BJ (cell line): Measurements from ENCODE around the gene DBNDD1. TPM values are rescaled to one million over a fixed set of nuclear protein-coding genes. Genes with fewer than 3 reads are reported as not detected.

Source experiments
- CTCF ChIA-PET: fragments of 350-600 bp; formaldehyde crosslinking; extraction: SDS; loops from one replicate; lab custom pipeline; 2021; ENCODE audit warnings: antibody characterized with exemption, inconsistent platforms; lab: Yijun Ruan, JAX
- POLR2A ChIA-PET: fragments of 300-600 bp; sonication (Branson Sonifier 250); formaldehyde crosslinking; extraction: SDS; loops from one replicate; lab custom pipeline; 2021; ENCODE audit warnings: antibody characterized with exemption; lab: Charles Lee
- DNase-seq: peaks from one replicate; pipeline ENCODE4 v3.0.0-alpha.2; 2011; ENCODE audit warnings: low read depth
- H3K27me3 ChIP-seq: 2 replicates; pipeline ENCODE4 v1.6.0; 2011; ENCODE audit warnings: low read length; ENCODE audit not compliant: control insufficient read depth, insufficient read depth
- H3K36me3 ChIP-seq: 2 replicates; pipeline ENCODE4 v1.5.1; 2011; ENCODE audit warnings: low read length; ENCODE audit not compliant: control insufficient read depth, insufficient read depth
- H3K4me3 ChIP-seq: 2 replicates; pipeline ENCODE4 v1.5.1; 2011; ENCODE audit warnings: low read depth, mild to moderate bottlenecking, control low read depth, low read length
- polyA plus RNA-seq: library from polyadenylated mRNA; depleted of rRNA; stranded (reverse); fragments of >200 nt; gene quantifications from 2 replicates; pipeline ENCODE4 v1.2.3, GENCODE V29; 2011
- TF ChIP-seq, protein P1 (sequence below): IDR thresholded peaks from 2 replicates; pipeline ENCODE4 v1.5.1; 2011; ENCODE audit warnings: low read depth, mild to moderate bottlenecking, control low read depth, inconsistent platforms, low read length, moderate library complexity; ENCODE audit not compliant: insufficient read depth

Gene DBNDD1
- polyA plus RNA-seq, 1 experiment, result 4.6 TPM

DNA sequence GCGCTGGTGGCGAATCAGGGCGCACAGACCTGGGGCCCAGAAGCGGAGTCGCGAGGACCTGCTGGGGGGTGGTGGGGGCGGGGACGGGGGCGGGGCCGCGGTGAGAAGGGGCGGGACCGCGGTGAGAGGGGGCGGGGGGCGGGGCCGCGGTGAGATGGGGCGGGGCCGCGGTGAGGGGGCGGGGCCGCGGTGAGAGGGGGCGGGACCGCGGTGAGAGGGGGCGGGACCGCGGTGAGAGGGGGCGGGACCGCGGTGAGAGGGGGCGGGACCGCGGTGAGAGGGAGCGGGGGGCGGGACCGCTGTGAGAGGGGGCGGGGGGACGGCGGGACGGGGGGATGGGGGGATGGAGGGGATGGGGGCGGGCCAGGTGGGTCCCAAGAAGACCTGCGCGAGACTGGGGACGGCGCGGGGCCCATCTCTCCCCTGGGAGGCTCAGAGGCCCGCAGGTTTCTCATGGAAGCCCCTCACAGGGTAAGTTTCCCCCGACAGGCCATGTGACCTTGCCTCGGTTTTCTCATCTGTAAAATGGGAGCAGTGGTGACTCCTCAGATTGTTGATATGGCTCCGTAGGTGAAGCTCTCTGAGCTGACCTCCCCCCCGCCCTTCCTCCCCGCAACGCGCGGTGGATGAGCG is 28.6 kb upstream of the DBNDD1 start:
- H3K4me3 ChIP-seq, result peak overlapping the region; percentile 26
- ChIA-PET POLR2A (no interaction called here), CTCF (interaction anchor here (0.6 to 1.9 kb wide), 2 partner anchors 30 to 34 kb away, joined by 3 to 7 read pairs; no protein-coding TSS in a partner anchor)
- DNase-seq, result no peak
- TF ChIP-seq, protein P1, sequence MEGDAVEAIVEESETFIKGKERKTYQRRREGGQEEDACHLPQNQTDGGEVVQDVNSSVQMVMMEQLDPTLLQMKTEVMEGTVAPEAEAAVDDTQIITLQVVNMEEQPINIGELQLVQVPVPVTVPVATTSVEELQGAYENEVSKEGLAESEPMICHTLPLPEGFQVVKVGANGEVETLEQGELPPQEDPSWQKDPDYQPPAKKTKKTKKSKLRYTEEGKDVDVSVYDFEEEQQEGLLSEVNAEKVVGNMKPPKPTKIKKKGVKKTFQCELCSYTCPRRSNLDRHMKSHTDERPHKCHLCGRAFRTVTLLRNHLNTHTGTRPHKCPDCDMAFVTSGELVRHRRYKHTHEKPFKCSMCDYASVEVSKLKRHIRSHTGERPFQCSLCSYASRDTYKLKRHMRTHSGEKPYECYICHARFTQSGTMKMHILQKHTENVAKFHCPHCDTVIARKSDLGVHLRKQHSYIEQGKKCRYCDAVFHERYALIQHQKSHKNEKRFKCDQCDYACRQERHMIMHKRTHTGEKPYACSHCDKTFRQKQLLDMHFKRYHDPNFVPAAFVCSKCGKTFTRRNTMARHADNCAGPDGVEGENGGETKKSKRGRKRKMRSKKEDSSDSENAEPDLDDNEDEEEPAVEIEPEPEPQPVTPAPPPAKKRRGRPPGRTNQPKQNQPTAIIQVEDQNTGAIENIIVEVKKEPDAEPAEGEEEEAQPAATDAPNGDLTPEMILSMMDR, result no peak
- no peaks in the 10 kb centered on the region for H3K27me3 ChIP-seq
- H3K36me3 ChIP-seq, result peaks cover 4% of the 10 kb centered on the region

DNA sequence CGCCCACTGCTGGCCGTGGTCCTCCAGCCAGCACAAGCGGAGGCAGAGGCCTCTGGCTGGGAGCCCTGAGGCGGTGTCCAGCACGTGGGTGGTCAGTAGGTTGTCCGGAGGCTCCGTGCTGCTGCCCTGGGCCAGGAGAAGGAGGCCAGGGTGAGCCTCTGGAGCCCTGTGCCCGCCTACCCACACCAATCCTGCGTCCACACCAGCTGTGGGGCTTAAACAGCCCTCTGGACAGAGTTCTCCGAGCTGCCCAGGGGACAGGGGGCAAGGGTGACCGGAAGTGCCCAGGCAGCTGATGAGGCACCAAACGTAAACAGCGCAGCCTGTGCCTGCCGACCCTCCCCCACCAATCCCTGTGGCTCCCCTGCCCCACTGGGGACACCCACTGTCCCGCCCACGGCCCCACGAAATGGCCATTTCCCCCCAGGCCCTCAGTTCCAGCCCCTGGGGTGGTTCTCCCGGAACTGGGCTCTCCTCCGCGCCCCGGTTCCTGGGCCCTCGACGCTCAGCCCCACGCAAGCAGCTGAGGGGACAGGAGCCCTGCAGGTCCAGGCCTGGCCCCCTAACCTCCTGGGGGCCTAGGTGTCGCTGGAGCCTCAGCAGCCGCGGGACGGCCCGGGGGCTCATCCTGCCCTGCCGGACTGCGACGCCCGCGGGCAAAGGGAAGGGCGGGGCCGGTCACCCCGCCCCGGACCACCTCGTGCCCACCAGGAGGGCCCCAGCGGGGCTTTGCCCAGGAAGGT is 27.9 kb upstream of the DBNDD1 start:
- peak overlapping the region; percentile 26 for H3K4me3 ChIP-seq
- peaks cover 10% of the 10 kb centered on the region for H3K36me3 ChIP-seq
- no peak for DNase-seq
- CTCF ChIA-PET, result interaction anchor here (0.9 to 1.3 kb wide), 4 partner anchors 11 to 35 kb away, joined by 3 to 4 read pairs (median 3); no protein-coding TSS in a partner anchor
- H3K27me3 ChIP-seq, result no peaks in the 10 kb centered on the region
- TF ChIP-seq, protein P1, result no peak
- POLR2A ChIA-PET, result no interaction called here

DNA sequence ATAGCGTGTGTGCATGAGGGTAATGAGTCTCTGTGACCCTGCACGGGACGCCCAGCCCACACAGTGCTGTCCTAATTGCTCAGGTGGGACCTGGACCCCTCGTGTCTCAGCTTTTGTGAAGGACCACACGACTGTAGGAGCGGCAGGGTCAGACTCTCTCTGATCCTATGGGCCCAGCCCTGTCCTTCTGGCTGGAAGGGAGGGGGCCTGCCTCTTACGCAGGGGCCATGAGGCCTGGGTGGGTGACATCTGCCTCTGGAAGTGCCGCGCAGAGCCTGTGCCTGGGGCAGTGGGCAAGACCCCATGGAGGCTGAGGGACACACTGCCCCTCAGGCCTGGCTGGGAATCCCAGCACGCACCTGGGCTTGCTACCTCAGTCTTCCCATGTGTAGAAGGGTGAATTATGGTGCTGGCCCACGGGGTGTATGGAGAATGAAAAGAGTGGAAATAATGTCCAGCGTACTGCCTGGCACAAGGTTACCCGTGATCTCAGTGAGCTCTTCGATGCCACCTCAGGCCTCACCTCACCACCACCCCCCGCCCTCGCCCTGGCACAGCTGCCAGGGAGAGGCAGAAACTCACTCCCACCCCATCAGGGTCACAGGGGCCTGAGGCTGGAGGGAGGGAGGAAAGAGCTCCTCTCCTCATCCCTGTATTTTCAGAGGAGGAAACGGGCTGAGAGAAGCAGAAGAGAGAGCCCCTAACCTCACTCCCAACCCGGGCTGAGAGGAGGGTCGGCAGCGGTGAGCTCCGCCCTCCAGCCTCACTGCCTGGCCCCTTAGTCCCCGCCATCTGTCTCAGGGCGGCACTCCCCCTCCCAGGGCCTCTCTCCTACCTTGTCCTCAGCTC is 27.1 kb upstream of the DBNDD1 start:
- CTCF ChIA-PET, result interaction anchor here (0.9 to 1.3 kb wide), 4 partner anchors 11 to 36 kb away, joined by 3 to 4 read pairs (median 3); no protein-coding TSS in a partner anchor
- H3K36me3 ChIP-seq, result peaks cover 10% of the 10 kb centered on the region
- H3K4me3 ChIP-seq, result peak overlapping the region; percentile 26; the same call in 1 of the 2 replicates
- no peaks in the 10 kb centered on the region for H3K27me3 ChIP-seq
- TF ChIP-seq, protein P1, result no peak
- DNase-seq, result no peak
- POLR2A ChIA-PET, result no interaction called here

DNA sequence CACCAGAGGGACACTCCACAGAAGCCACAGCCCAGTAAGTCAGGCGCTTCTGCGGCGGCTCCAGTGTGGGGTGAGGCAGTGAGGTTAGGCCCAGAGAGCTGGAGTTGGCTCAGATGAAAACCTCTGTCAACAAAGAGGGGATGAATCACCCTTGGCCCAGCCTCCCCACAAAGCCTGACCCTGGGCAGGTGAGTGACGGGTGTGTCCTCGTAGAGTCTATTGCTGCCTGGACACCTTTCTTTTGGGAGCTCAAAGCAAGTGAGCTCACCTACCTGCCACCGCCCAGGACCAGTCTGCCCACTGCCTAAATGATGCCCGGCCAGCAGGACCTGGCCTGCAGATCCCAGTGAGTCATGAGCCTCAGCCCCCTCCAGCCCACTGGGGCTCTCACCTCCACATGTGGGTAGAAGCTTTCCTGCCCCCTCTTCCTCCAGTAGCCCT is 24.9 kb upstream of the DBNDD1 start:
- CTCF ChIA-PET, result no interaction called here
- Histone ChIP-seq H3K4me3 (no peak overlapping the region), H3K27me3 (no peaks in the 10 kb centered on the region), H3K36me3 (peaks cover 18% of the 10 kb centered on the region)
- DNase-seq, result no peak
- TF ChIP-seq, protein P1, result no peak
- POLR2A ChIA-PET, result no interaction called here

DNA sequence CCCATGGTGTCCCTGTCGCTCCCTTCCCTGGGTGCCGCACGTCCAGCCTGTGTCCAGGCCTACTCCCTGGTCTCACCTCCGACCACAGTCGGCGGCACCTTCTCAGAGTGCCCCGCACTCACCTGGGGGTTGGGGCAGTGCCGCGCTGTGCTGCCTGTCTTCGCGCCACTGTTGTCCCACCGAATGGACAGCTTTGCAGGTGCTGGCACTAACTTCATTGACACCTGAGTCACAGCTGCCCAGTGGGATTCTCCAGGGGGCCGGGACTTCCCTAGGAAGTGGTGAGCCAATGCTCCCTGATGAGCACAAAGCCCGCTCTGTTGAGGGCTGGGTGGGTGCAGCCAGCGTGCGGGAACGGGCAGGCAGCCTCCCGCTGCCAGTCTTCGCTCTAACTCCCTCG is 24.3 kb upstream of the DBNDD1 start:
- Histone ChIP-seq H3K27me3 (no peaks in the 10 kb centered on the region), H3K4me3 (no peak overlapping the region), H3K36me3 (peaks cover 22% of the 10 kb centered on the region)
- TF ChIP-seq, protein P1, result no peak
- ChIA-PET POLR2A (no interaction called here), CTCF (no interaction called here)
- no peak for DNase-seq
